LNCaP clone FGC (cell line): ENCODE results near the gene SH3GLB2.
"Not testable (repeated sequence)": the region's sequence is repeated elsewhere in the genome, so short reads cannot be mapped to it uniquely, and the experiment has no call there.

Experiments
- DNase-seq: peaks from one replicate; pipeline ENCODE4 v3.0.0-alpha.2; 2011; ENCODE audit warnings: low read depth
- H3K4me3 ChIP-seq: 2 replicates; pipeline ENCODE4 v1.5.1; 2011; ENCODE audit warnings: mild to moderate bottlenecking, low read depth, low read length, control low read depth
- CTCF ChIP-seq: IDR thresholded peaks from 2 replicates; pipeline ENCODE4 v1.5.1; 2012; ENCODE audit warnings: mild to moderate bottlenecking; ENCODE audit not compliant: control insufficient read depth, insufficient read depth; ENCODE audit errors: extremely low read depth

The SH3GLB2 gene

DNA sequence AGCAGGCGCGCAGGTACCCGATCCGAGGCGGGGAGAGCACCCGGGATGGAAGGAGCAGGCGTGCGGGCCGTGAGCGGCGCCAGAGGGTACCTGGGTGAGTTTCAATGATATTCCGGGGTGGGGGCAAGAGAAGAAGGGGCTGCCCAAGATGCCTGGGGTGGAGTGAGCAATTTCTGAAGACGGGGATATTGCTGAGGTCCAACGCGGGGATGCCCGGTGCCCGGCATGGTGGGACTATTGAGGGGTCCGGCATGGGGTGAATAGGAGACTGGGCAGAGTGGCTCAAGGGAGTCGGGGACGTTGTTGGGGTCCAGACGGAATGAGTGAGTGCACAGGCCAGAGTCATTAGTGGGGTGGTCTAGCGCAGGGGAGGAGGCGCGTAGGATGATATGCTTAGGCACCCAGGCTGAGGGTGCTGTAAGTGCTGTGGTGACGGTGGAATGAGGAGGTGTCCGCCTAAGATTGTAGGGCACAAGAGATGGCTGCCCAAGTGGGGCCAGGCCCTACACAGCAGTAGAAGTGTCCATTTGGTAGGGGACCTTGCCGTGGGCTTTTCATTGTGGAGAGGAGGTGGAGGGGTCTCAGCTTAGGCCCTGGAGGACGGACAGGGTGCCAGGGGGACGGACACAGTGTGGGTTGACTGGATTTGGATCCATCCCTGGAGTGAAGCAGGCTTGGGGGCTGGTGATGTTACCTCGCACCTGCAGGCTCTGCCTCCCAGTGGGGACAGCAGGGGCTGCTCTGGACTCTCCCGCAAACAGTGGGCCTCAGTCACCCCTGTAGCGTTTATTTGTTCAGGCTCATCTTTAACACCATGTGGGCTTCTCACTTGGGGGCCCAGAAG, 9.0 kb upstream of the SH3GLB2 start:
- H3K4me3 ChIP-seq = peak overlapping the region; percentile 98
- DNase-seq = no peak
- TF ChIP-seq CTCF = no peak

GRCh38 chr9:129036241-129036922, 8.3 kb upstream of the SH3GLB2 start, which contains the start of gene MIGA2:
MIGA2 (plus strand) TSS chr9:129036626; CDS start chr9:129040595, 3,969 bp downstream.
- H3K4me3 ChIP-seq = peak within 1 kb of the TSS; percentile 98
- peak; percentile 97 for DNase-seq
- no peak for TF ChIP-seq CTCF

DNA sequence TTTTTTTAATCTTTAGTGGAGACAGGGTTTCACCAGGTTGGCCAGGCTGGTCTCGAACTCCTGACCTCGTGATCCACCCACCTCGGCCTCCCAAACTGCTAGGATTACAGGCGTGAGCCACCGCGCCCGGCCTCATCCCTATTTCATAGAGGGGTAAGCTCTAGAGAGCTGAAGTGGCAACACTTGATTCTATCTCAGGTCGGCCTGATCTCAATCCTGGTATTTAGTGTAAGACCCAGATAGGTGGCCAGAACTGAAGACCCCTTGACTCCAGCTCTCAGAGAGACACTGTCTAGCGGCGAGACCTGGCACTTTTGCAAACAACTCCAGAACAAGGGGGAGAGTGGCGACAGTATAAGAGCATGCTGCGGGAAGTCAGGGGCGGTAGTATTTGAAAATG, 7.7 kb upstream of the SH3GLB2 start:
- DNase-seq = not testable (repeated sequence)
- H3K4me3 ChIP-seq = peak overlapping the region; percentile 98

GRCh38 chr9:129033216-129033615, 5.1 kb upstream of the SH3GLB2 start:
- no peak for DNase-seq
- H3K4me3 ChIP-seq = no peak overlapping the region
- no peak for TF ChIP-seq CTCF

- H3K4me3 ChIP-seq = no peak overlapping the region
These were observed 4.5 kb upstream of the SH3GLB2 start for GRCh38 chr9:129032541-129033159.

GRCh38 chr9:129031514-129031913, 3.4 kb upstream of the SH3GLB2 start:
- no peak for TF ChIP-seq CTCF
- no peak for DNase-seq

More at GRCh38 chr9:129032541-129033159, 4.5 kb upstream of the SH3GLB2 start:
- TF ChIP-seq CTCF = no peak
- no peak for DNase-seq

DNA sequence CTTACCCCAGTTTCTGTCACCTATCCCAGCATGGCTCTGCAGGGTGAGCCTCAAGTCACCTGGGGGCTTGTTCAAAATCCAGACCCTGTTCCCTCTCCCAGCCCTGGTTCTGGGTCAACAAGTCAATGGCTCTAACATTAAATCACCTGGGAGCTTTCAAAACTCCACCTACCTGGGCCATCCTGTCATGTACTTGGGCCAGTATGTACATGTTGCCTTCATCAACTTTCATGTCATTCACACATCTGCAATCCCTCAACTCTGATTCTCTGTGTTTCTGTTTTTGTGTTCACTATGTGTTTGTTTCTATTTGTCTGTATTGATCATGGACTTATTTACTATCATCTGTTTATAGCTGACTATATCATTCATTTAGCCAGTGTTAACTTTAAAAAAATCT, 2.1 kb upstream of the SH3GLB2 start:
- no peak for DNase-seq
- no peak overlapping the region for H3K4me3 ChIP-seq
- no peak for TF ChIP-seq CTCF

More at GRCh38 chr9:129031514-129031913, 3.4 kb upstream of the SH3GLB2 start:
- H3K4me3 ChIP-seq = no peak overlapping the region
